Testis (tissue), 3 donors: ENCODE results near the gene AKAP14. TPM values are rescaled to one million over a fixed set of nuclear protein-coding genes. Genes with fewer than 3 reads are reported as not detected.
"Not testable (repeated sequence)": the region's sequence is repeated elsewhere in the genome, so short reads cannot be mapped to it uniquely, and the experiment has no call there.

Experiments used
- DNase-seq: peaks from one replicate; pipeline ENCODE4 v3.0.0-alpha.2; 2019
- H3K27ac ChIP-seq, 2 donors: fragments of 200-600 bp; sonication (generic); one replicate each; pipeline ENCODE4 v1.5.1; 2019
- H3K27me3 ChIP-seq: fragments of 200-600 bp; sonication (generic); one replicate; pipeline ENCODE4 v1.5.1; 2019
- H3K36me3 ChIP-seq: fragments of 200-600 bp; sonication (generic); one replicate; pipeline ENCODE4 v1.5.1; 2017; ENCODE audit warnings: low read depth; ENCODE audit errors: missing control alignments
- H3K4me1 ChIP-seq: fragments of 200-600 bp; sonication (generic); one replicate; pipeline ENCODE4 v1.5.1; 2019
- H3K4me3 ChIP-seq, 2 donors: fragments of 200-600 bp; sonication (generic); one replicate each; pipeline ENCODE4 v1.5.1; 2017 to 2019
- H3K9me3 ChIP-seq: fragments of 200-600 bp; sonication (generic); one replicate; pipeline ENCODE4 v1.5.1; 2017
- POLR2A ChIP-seq: fragments of 450-650 bp; IDR thresholded peaks from one replicate; pipeline ENCODE4 v1.6.1; 2017; ENCODE audit warnings: antibody characterized with exemption, mild to moderate bottlenecking, moderate library complexity
- WGBS, 2 donors: methylation state at CpG; one replicate each; pipeline ENCODE4 v1.1.5; 2018; 5-methylcytosine and 5-hydroxymethylcytosine counted together
- intact Hi-C: fragments of 100-400 bp; cut with DNase I; formaldehyde crosslinking; loops from one replicate; pipeline ENCODE4 v1.15.1; 2023; ENCODE audit warnings: low total_unique reads
- polyA plus RNA-seq: library from polyadenylated mRNA; stranded (reverse); fragments of 350-450 nt; fragmentation: Illumina TruSeq; extraction: RNeasy Lipid Tissue Mini Kit (QIAGEN cat#74804); gene quantifications from one replicate; pipeline ENCODE4 v1.2.3, GENCODE V29; 2014; ENCODE audit warnings: low read depth, low replicate concordance; ENCODE audit not compliant: insufficient read depth
- total RNA-seq, 2 donors: library from RNA; depleted of rRNA; stranded (reverse); fragments of >200 nt; gene quantifications; one replicate each; pipeline ENCODE4 v1.2.3, GENCODE V29; 2016
- TF ChIP-seq, protein P1 (sequence below), 3 experiments: fragments of 450-650 bp in 2 of 3; fragments of 200-600 bp in 1 of 3; sonication (generic) in 1 of 3; IDR thresholded peaks; one replicate each; pipeline ENCODE4 v1.5.1; 2016 to 2019; ENCODE audit warnings: antibody characterized with exemption in 3 of 3, mild to moderate bottlenecking in 2 of 3, moderate library complexity in 1 of 3

AKAP14 gene
- total and polyA plus RNA-seq, 3 donors from 2014 or later: 24.0 to 63.8 (median 50.3) TPM

GRCh38 chrX:119899125-119899524, 3.4 kb downstream of the AKAP14 start:
- H3K27me3 ChIP-seq: no peaks in the 10 kb centered on the region
- H3K4me3 ChIP-seq: no peak overlapping the region
- 43 to 45% methylated on average over 2 of the region's 2 CpGs for WGBS, 2 donors
- no peak overlapping the region for H3K27ac ChIP-seq
- no peaks in the 10 kb centered on the region for H3K36me3 ChIP-seq
- no peaks in the 10 kb centered on the region for H3K9me3 ChIP-seq
- intact Hi-C loops: no loop called here
- no peaks in the 10 kb centered on the region for H3K4me1 ChIP-seq
- TF ChIP-seq, protein P1, sequence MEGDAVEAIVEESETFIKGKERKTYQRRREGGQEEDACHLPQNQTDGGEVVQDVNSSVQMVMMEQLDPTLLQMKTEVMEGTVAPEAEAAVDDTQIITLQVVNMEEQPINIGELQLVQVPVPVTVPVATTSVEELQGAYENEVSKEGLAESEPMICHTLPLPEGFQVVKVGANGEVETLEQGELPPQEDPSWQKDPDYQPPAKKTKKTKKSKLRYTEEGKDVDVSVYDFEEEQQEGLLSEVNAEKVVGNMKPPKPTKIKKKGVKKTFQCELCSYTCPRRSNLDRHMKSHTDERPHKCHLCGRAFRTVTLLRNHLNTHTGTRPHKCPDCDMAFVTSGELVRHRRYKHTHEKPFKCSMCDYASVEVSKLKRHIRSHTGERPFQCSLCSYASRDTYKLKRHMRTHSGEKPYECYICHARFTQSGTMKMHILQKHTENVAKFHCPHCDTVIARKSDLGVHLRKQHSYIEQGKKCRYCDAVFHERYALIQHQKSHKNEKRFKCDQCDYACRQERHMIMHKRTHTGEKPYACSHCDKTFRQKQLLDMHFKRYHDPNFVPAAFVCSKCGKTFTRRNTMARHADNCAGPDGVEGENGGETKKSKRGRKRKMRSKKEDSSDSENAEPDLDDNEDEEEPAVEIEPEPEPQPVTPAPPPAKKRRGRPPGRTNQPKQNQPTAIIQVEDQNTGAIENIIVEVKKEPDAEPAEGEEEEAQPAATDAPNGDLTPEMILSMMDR (IDR thresholded peaks at IDR 0.05): no peak
- no peak for TF ChIP-seq POLR2A
- DNase-seq: no peak

DNA sequence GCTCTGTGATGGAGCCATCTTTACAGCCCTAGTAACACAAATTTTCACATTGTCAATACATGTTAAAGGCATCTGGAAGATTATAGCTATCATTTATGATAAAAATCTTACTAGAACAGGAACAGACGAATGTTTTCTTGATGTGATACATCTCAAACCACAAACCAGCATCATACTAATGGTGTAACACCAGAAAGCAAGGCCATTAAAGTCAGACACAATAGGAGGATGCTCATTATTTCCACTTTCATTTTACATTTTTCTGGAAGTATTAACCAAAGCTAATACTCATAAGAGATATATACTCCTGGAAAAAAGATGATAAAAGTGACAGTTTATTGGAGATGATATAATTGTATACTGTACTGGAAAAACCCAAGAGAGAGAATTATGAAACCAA, 5.3 kb downstream of the AKAP14 start:
- DNase-seq: no peak
- WGBS, 2 donors: 62 to 80% methylated on average over 1 of the region's 1 CpG
- no peak overlapping the region for H3K4me3 ChIP-seq
- intact Hi-C loops: no loop called here
- H3K36me3 ChIP-seq: no peaks in the 10 kb centered on the region
- H3K27me3 ChIP-seq: no peaks in the 10 kb centered on the region
- H3K9me3 ChIP-seq: no peaks in the 10 kb centered on the region
- no peaks in the 10 kb centered on the region for H3K4me1 ChIP-seq
- TF ChIP-seq, protein P1 (IDR thresholded peaks at IDR 0.05): no peak
- TF ChIP-seq POLR2A: no peak
- no peak overlapping the region for H3K27ac ChIP-seq

GRCh38 chrX:119916310-119916709, 20.6 kb downstream of the AKAP14 start:
- TF ChIP-seq, protein P1 (IDR thresholded peaks at IDR 0.05): no peak
- TF ChIP-seq POLR2A: no peak
- H3K36me3 ChIP-seq: no peaks in the 10 kb centered on the region
- H3K27ac ChIP-seq: no peak overlapping the region
- no peaks in the 10 kb centered on the region for H3K9me3 ChIP-seq
- no peaks in the 10 kb centered on the region for H3K27me3 ChIP-seq
- H3K4me3 ChIP-seq: no peak overlapping the region
- no peaks in the 10 kb centered on the region for H3K4me1 ChIP-seq
- intact Hi-C loops: no loop called here
- 78 to 96% methylated on average over 4 to 5 of the region's 5 CpGs for WGBS, 2 donors
- DNase-seq: no peak

GRCh38 chrX:119917877-119918276, 22.2 kb downstream of the AKAP14 start:
- WGBS, 2 donors: 94 to 95% methylated on average over 2 of the region's 2 CpGs
- intact Hi-C loops: no loop called here
- H3K27ac ChIP-seq: no peak overlapping the region
- H3K27me3 ChIP-seq: no peaks in the 10 kb centered on the region
- DNase-seq: no peak
- TF ChIP-seq, protein P1 (IDR thresholded peaks at IDR 0.05): no peak
- no peak for TF ChIP-seq POLR2A
- H3K4me1 ChIP-seq: no peaks in the 10 kb centered on the region
- no peaks in the 10 kb centered on the region for H3K9me3 ChIP-seq
- no peak overlapping the region for H3K4me3 ChIP-seq
- H3K36me3 ChIP-seq: no peaks in the 10 kb centered on the region

- no peak for DNase-seq
- H3K36me3 ChIP-seq: no peaks in the 10 kb centered on the region
- TF ChIP-seq POLR2A: no peak
- TF ChIP-seq, protein P1 (IDR thresholded peaks at IDR 0.05): no peak
- intact Hi-C loops: no loop called here
- H3K27ac ChIP-seq: no peak overlapping the region
- no peaks in the 10 kb centered on the region for H3K27me3 ChIP-seq
- H3K9me3 ChIP-seq: no peaks in the 10 kb centered on the region
- no peak overlapping the region for H3K4me3 ChIP-seq
- no peaks in the 10 kb centered on the region for H3K4me1 ChIP-seq
- WGBS, 2 donors: 77 to 96% methylated on average over 5 of the region's 5 CpGs
These were observed 24.3 kb downstream of the AKAP14 start for GRCh38 chrX:119919835-119920585.

DNA sequence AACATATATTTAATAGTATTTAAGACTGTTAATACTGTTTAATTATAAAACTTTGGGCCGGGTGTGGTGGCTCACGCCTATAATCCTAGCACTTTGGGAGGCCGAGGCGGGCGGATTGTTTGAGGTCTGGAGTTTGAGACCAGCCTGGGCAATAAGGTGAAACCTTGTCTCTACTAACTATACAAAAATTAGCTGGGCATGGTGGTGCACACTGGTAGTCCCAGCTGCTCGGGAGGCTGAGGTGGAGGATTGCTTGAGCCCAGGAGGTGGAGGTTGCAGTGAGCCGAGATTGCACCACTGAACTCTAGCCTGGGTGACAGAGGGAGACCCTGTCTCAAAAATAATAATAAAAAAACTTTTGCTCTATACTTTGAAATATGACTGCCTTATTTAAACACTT, 26.7 kb downstream of the AKAP14 start:
- H3K4me1 ChIP-seq, H3K9me3 ChIP-seq, H3K4me3 ChIP-seq, DNase-seq, intact Hi-C loops, H3K36me3 ChIP-seq, H3K27ac ChIP-seq, H3K27me3 ChIP-seq: not testable (repeated sequence)
- 95 to 97% methylated on average over 7 of the region's 7 CpGs for WGBS, 2 donors
